Jurkat, Clone E6-1 (cell line): ENCODE measurements around the gene CD9.
A peak's percentile ranks its signal among the peaks of the same experiment; 100 is the strongest.

Experiments used
- DNase-seq: peaks from one replicate; pipeline ENCODE4 v3.0.0-alpha.2; 2011; ENCODE audit warnings: low read depth, low spot score
- H3K4me3 ChIP-seq: 2 replicates; pipeline ENCODE4 v1.5.1; 2011; ENCODE audit warnings: mild to moderate bottlenecking, low read length, control low read depth, moderate library complexity

The CD9 gene

GRCh38 chr12:6280053-6280469 is 79.9 kb downstream of the CD9 start:
- H3K4me3 ChIP-seq: no peak overlapping the region
- no peak for DNase-seq

GRCh38 chr12:6280672-6281071 is 80.5 kb downstream of the CD9 start:
- no peak for DNase-seq

GRCh38 chr12:6281081-6281809 is 81.0 kb downstream of the CD9 start:
- H3K4me3 ChIP-seq: no peak overlapping the region
- DNase-seq: no peak

More at GRCh38 chr12:6280672-6281071, 80.5 kb downstream of the CD9 start:
- H3K4me3 ChIP-seq: no peak overlapping the region

DNA sequence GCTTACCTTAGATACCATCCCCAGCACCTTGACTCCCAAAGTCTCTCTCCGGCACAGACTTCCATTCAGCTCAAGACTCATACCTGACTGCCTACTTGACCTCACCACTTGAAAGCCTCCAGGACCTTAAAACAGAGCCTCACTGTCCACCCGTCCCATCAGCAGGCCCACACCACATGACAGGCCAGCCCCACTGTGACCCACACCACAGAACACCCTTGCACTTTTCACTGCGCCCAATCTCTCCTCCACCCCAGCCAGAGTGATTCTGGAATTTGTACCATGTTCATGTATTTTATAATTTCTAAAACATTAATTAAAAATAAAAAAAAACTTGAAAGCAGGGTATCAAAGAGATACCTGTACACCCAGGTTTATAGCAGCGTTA is 82.2 kb downstream of the CD9 start:
- no peak overlapping the region for H3K4me3 ChIP-seq
- no peak for DNase-seq

- no peak for DNase-seq
Observed at GRCh38 chr12:6284273-6284672, 84.1 kb downstream of the CD9 start.

GRCh38 chr12:6285063-6285477 is 84.9 kb downstream of the CD9 start:
- DNase-seq: peak; percentile 46
- H3K4me3 ChIP-seq: no peak overlapping the region

More at GRCh38 chr12:6284273-6284672, 84.1 kb downstream of the CD9 start:
- H3K4me3 ChIP-seq: no peak overlapping the region

GRCh38 chr12:6285532-6286306 is 85.5 kb downstream of the CD9 start:
- H3K4me3 ChIP-seq: no peak overlapping the region
- DNase-seq: no peak
